GM23338 (cell line): Measurements from ENCODE around the gene SH3RF3.

ENCODE experiments used
- CREB1 ChIP-seq: fragments of 250-450 bp; sonication (Bioruptor Pico); IDR thresholded peaks from 2 replicates; pipeline ENCODE4 v1.5.0; 2020; ENCODE audit warnings: low read depth, mild to moderate bottlenecking, moderate library complexity
- EZH2 ChIP-seq: fragments of 200-600 bp; sonication (generic); IDR thresholded peaks from one replicate; pipeline ENCODE4 v1.8.0; 2017; ENCODE audit warnings: antibody characterized with exemption, mild to moderate bottlenecking, low read depth; ENCODE audit not compliant: unreplicated experiment
- EZH2phosphoT487 ChIP-seq: fragments of 200-600 bp; sonication (generic); IDR thresholded peaks from one replicate; pipeline ENCODE4 v1.8.1; 2018; ENCODE audit warnings: antibody characterized with exemption; ENCODE audit not compliant: unreplicated experiment
- JUNB ChIP-seq: IDR thresholded peaks from one replicate; pipeline ENCODE4 v1.6.1; 2016; ENCODE audit warnings: antibody characterized with exemption; ENCODE audit not compliant: unreplicated experiment
- NANOG ChIP-seq: IDR thresholded peaks from 2 replicates; pipeline ENCODE4 v1.6.1; 2016; ENCODE audit warnings: antibody characterized with exemption, borderline replicate concordance
- POLR2AphosphoS5 ChIP-seq: IDR thresholded peaks from 2 replicates; pipeline ENCODE4 v1.6.1; 2016; ENCODE audit warnings: antibody characterized with exemption, low read depth
- STAT1 ChIP-seq: IDR thresholded peaks from one replicate; pipeline ENCODE4 v1.6.1; 2016; ENCODE audit warnings: antibody characterized with exemption; ENCODE audit not compliant: unreplicated experiment
- ZNF114 ChIP-seq: fragments of 250-450 bp; sonication (Bioruptor Pico); IDR thresholded peaks from 2 replicates; pipeline ENCODE4 v1.5.0; 2020; ENCODE audit warnings: mild to moderate bottlenecking, moderate library complexity
- ZNF331 ChIP-seq: fragments of 250-450 bp; sonication (Bioruptor Pico); IDR thresholded peaks from 2 replicates; pipeline ENCODE4 v1.5.0; 2020; ENCODE audit warnings: low read depth, mild to moderate bottlenecking, moderate library complexity
- TF ChIP-seq, protein P1 (sequence below), 2 experiments: fragments of 200-600 bp in 1 of 2; sonication (generic) in 1 of 2; conservative IDR thresholded peaks; 2 replicates each; pipeline versions ENCODE4 v1.5.1 to v1.6.1; 2016 to 2017; ENCODE audit warnings: antibody characterized with exemption in 2 of 2, low read depth in 2 of 2, mild to moderate bottlenecking in 2 of 2, moderate library complexity in 1 of 2
- TF ChIP-seq, protein P2 (sequence below): IDR thresholded peaks from one replicate; pipeline ENCODE4 v1.6.1; 2018; ENCODE audit warnings: antibody characterized with exemption; ENCODE audit not compliant: unreplicated experiment
- TF ChIP-seq, protein P3 (sequence below): fragments of 250-450 bp; sonication (Bioruptor Pico); IDR thresholded peaks from 2 replicates; pipeline ENCODE4 v1.5.0; 2020; ENCODE audit warnings: mild to moderate bottlenecking, moderate library complexity

DNA sequence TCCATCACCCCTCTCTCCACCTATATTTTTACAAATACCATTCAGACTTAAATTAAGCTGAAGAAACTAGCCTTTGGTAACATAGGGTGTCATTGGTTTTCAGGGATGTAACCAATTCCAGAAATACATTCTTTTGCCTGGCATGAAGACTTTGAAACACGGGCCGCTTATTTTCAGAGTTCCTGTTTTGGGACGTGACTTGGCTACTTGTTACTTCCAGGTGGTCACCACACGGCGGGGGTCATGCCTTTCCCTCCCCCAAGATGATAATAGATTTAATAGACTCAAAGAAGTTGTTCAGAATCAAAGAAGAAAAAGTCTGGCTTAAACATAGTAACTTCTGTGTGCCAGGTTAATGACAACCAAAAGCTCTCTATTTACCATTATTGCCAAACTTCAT is 374.2 kb downstream of the SH3RF3 start:
- TF ChIP-seq POLR2AphosphoS5 (no peak), EZH2 (no peak), EZH2phosphoT487 (no peak), JUNB (no peak), CREB1 (CRISPR knock-in tag) (no peak), NANOG (no peak), STAT1 (no peak), ZNF331 (no peak), ZNF114 (CRISPR knock-in tag) (no peak)
- TF ChIP-seq, protein P1, sequence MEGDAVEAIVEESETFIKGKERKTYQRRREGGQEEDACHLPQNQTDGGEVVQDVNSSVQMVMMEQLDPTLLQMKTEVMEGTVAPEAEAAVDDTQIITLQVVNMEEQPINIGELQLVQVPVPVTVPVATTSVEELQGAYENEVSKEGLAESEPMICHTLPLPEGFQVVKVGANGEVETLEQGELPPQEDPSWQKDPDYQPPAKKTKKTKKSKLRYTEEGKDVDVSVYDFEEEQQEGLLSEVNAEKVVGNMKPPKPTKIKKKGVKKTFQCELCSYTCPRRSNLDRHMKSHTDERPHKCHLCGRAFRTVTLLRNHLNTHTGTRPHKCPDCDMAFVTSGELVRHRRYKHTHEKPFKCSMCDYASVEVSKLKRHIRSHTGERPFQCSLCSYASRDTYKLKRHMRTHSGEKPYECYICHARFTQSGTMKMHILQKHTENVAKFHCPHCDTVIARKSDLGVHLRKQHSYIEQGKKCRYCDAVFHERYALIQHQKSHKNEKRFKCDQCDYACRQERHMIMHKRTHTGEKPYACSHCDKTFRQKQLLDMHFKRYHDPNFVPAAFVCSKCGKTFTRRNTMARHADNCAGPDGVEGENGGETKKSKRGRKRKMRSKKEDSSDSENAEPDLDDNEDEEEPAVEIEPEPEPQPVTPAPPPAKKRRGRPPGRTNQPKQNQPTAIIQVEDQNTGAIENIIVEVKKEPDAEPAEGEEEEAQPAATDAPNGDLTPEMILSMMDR (conservative IDR thresholded peaks at IDR 0.05; ENCODE audit: low read depth in 2 of 2) = no peak
- TF ChIP-seq, protein P2, sequence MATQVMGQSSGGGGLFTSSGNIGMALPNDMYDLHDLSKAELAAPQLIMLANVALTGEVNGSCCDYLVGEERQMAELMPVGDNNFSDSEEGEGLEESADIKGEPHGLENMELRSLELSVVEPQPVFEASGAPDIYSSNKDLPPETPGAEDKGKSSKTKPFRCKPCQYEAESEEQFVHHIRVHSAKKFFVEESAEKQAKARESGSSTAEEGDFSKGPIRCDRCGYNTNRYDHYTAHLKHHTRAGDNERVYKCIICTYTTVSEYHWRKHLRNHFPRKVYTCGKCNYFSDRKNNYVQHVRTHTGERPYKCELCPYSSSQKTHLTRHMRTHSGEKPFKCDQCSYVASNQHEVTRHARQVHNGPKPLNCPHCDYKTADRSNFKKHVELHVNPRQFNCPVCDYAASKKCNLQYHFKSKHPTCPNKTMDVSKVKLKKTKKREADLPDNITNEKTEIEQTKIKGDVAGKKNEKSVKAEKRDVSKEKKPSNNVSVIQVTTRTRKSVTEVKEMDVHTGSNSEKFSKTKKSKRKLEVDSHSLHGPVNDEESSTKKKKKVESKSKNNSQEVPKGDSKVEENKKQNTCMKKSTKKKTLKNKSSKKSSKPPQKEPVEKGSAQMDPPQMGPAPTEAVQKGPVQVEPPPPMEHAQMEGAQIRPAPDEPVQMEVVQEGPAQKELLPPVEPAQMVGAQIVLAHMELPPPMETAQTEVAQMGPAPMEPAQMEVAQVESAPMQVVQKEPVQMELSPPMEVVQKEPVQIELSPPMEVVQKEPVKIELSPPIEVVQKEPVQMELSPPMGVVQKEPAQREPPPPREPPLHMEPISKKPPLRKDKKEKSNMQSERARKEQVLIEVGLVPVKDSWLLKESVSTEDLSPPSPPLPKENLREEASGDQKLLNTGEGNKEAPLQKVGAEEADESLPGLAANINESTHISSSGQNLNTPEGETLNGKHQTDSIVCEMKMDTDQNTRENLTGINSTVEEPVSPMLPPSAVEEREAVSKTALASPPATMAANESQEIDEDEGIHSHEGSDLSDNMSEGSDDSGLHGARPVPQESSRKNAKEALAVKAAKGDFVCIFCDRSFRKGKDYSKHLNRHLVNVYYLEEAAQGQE = no peak
- TF ChIP-seq, protein P3, sequence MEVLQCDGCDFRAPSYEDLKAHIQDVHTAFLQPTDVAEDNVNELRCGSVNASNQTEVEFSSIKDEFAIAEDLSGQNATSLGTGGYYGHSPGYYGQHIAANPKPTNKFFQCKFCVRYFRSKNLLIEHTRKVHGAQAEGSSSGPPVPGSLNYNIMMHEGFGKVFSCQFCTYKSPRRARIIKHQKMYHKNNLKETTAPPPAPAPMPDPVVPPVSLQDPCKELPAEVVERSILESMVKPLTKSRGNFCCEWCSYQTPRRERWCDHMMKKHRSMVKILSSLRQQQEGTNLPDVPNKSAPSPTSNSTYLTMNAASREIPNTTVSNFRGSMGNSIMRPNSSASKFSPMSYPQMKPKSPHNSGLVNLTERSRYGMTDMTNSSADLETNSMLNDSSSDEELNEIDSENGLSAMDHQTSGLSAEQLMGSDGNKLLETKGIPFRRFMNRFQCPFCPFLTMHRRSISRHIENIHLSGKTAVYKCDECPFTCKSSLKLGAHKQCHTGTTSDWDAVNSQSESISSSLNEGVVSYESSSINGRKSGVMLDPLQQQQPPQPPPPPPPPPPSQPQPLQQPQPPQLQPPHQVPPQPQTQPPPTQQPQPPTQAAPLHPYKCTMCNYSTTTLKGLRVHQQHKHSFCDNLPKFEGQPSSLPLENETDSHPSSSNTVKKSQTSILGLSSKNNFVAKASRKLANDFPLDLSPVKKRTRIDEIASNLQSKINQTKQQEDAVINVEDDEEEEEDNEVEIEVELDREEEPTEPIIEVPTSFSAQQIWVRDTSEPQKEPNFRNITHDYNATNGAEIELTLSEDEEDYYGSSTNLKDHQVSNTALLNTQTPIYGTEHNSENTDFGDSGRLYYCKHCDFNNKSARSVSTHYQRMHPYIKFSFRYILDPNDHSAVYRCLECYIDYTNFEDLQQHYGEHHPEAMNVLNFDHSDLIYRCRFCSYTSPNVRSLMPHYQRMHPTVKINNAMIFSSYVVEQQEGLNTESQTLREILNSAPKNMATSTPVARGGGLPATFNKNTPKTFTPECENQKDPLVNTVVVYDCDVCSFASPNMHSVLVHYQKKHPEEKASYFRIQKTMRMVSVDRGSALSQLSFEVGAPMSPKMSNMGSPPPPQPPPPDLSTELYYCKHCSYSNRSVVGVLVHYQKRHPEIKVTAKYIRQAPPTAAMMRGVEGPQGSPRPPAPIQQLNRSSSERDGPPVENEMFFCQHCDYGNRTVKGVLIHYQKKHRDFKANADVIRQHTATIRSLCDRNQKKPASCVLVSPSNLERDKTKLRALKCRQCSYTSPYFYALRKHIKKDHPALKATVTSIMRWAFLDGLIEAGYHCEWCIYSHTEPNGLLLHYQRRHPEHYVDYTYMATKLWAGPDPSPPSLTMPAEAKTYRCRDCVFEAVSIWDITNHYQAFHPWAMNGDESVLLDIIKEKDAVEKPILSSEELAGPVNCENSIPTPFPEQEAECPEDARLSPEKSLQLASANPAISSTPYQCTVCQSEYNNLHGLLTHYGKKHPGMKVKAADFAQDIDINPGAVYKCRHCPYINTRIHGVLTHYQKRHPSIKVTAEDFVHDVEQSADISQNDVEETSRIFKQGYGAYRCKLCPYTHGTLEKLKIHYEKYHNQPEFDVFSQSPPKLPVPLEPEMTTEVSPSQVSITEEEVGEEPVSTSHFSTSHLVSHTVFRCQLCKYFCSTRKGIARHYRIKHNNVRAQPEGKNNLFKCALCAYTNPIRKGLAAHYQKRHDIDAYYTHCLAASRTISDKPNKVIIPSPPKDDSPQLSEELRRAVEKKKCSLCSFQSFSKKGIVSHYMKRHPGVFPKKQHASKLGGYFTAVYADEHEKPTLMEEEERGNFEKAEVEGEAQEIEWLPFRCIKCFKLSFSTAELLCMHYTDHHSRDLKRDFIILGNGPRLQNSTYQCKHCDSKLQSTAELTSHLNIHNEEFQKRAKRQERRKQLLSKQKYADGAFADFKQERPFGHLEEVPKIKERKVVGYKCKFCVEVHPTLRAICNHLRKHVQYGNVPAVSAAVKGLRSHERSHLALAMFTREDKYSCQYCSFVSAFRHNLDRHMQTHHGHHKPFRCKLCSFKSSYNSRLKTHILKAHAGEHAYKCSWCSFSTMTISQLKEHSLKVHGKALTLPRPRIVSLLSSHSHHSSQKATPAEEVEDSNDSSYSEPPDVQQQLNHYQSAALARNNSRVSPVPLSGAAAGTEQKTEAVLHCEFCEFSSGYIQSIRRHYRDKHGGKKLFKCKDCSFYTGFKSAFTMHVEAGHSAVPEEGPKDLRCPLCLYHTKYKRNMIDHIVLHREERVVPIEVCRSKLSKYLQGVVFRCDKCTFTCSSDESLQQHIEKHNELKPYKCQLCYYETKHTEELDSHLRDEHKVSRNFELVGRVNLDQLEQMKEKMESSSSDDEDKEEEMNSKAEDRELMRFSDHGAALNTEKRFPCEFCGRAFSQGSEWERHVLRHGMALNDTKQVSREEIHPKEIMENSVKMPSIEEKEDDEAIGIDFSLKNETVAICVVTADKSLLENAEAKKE (CRISPR knock-in tag) = no peak
